NCI-H446 treated with DMSO at 0.1 percent for 48 hours (cell line): ENCODE results near the gene RUFY2.
"Not testable (repeated sequence)": the region's sequence is repeated elsewhere in the genome, so short reads cannot be mapped to it uniquely, and the experiment has no call there.

Source experiments
- DNase-seq: peaks from one replicate; lab custom pipeline; 2025; lab: John Stamatoyannopoulos, UW

The RUFY2 gene

GRCh38 chr10:68327889-68328786 lies 78.9 kb downstream of the RUFY2 start:
- peak; percentile 28 for DNase-seq

DNA sequence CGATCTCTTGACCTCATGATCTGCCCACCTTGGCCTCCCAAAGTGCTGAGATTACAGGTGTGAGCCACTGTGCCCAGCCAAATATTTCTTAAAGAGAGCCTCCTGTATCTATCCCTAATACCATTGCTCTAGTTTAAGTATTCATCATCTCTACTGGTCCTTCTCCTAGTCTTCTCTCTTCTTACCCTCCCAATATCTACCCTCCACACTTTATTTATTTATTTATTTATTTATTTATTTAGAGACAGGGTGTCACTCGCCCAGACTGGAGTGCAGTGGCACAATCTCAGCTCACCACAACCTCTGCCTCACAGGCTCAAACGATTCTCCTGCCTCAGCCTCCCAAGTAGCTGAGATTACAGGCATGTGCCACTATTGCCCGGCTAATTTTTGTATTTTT lies 82.7 kb downstream of the RUFY2 start:
- DNase-seq = not testable (repeated sequence)

DNA sequence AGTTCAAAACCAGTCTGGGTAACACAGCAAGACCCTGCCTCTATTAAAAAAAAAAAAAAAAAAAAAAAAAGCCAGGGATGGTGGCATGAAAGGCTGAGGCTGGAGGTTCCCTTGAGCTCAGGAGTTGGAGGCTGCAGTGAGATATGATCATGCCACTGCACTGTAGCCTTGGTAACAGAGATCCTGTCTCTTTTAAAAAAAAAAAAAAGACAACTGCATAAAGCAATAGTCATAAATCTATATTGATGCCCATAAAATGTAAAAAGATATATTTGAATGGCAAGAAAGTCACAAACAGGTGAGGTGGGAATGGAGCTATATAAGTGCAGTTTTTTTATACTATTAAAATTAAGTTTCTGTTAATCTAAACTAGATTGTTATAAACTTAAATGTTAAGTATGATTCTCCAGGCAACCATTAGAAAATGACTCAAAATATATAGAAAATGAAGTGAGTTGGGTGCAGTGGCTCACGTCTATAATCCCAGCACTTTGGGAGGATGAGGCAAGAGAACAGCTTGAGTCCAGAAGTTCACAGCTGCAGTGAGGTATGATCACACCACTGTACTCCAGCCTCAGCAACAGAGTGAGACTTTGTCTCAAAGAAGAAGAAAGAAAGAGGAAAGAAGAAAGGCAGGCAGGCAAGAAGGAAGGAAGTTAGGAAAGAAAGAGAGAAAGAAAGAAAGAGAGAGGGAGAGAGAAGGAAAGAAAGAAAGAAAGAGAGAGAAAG lies 88.6 kb downstream of the RUFY2 start:
- no peak for DNase-seq

DNA sequence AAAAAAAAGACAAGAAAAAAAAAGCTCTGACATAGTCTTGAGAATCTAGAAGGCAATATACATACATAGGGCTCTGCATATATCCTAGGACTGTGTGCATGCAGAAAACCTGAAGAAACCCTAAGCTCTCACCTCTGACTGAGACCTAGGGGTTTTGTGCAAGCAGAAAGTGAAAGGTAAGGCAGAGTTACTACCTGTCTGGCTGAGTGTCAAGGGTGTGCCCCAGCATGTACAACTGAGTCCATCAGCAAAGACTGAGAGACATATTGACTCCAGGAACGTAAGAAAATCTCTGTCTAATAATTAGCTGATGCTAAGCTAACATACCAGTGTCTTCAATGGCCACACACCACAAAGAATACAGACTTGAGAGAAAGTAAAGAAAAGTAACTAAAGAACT lies 91.5 kb downstream of the RUFY2 start:
- no peak for DNase-seq

DNA sequence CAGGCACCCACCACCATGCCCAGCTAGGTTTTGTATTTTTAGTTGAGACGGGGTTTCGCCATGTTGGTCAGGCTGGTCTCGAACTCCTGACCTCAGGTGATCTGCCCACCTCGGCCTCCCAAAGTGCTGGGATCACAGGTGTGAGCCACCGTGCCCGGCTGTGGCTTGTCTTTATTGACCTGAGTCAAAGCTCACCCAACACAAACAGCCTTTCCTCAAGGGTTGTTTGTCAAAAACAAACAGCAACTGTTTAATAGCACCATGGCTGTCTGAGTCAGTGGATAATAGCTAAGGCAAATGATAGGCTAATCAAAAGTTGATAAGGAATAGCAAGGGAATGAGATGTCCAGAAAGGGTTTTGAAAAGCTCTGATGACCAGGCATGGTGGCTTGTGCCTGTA lies 92.1 kb downstream of the RUFY2 start:
- DNase-seq = not testable (repeated sequence)

GRCh38 chr10:68310531-68310930 lies 96.5 kb downstream of the RUFY2 start:
- no peak for DNase-seq

GRCh38 chr10:68305854-68306253 lies 101.2 kb downstream of the RUFY2 start:
- DNase-seq = no peak

- no peak for DNase-seq
Observed at GRCh38 chr10:68303849-68304412, 103.1 kb downstream of the RUFY2 start.

DNA sequence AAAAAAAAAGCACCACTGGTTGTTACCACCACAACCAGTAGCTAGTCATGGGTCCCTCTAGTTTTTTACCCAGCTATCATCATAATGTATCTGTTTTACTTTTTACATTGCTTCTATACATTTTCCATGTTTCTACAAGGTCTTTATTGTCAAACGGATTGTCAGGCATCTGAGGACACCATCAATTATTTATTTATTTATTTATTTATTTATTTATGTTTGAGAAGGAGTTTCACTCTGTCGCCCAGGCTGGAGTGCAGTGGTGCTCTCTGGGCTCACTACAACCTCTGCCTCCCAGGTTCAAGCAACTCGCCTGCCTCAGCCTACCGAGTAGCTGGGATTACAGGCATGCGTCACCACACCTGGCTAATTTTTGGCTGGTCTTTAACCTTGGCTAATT lies 104.2 kb downstream of the RUFY2 start:
- no peak for DNase-seq

DNA sequence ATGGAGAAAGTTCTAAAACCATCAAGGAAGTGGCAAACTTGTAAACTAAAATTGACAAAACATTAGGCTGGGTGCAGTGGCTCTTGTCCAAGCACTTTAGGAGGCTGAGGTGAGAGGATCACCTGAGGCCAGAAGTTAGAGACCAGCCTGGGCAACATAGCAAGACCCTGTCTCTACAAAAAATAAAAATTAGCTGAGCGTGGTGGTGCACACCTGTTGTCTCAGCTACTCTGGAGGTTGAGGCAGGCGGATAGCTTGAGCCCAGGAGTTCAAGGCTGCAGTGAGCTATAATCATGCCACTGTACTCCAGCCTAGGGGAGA lies 104.6 kb downstream of the RUFY2 start:
- DNase-seq = no peak

GRCh38 chr10:68301790-68302502 lies 105.1 kb downstream of the RUFY2 start:
- no peak for DNase-seq

DNA sequence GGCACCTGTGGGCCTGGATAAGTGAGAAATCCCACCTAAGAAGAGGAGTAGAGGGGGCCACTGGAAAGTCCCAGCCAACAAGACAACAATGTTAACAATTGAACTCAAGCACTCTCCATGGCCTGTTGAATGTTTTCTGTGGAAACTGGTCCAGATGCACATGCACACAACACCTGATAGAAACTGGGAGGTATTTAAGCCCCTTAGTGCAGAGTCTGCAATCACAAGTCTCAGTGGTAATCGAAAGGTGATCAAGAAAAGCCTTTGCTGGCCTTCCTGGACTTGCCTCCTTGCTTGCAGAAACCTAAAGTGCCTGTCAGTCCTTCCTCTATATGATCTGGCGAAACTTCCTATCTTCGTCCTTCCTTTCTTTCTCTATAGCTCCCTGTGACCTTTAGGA lies 105.8 kb downstream of the RUFY2 start:
- no peak for DNase-seq

DNA sequence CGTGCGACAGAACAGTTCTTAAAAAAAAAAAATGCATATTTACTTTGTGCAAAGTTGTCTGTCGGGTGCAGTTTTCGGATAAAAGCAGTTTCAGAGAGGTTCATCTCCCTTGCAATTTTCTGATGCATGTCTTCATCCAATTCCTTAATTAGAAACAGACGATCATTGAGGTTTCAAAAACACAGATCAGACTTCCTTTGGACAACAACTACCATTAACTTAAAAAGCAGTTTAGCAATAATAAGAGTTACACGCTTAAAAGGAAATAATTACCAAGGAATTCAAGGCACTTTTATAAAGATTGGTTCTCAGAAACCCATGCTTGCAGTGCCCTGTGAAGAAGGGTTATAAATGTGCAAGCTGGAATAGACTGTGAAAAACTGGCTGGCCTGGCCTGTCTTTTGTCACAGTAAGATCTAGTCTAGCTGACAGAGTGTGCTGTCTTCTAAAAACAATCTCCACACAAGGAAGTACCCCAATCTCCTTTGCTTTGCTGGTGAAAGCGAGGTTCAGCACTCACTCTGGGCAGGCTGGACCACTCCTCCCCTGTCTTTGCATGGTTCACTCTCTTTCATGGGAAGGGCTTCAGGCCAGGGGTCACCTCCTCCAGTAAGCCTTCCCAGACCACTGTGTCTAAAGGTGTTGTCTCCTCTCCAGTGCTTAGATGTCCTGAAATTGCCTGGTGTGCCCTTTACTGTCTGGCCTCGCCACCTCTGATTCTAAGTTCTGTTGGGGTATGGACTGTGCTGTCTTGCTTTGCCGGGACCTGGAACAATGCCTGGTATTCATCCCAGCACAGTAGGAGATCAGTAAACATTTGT lies 110.0 kb downstream of the RUFY2 start:
- no peak for DNase-seq
